ENCODE results near the gene ARHGAP21. TPM values are rescaled to one million over a fixed set of nuclear protein-coding genes. Genes with fewer than 3 reads are reported as not detected.

Gene ARHGAP21
- polyA plus RNA-seq, 1 donor (not counting 4 experiments of a cell fraction or from before 2014, with no cell fraction given), result 78.5 TPM

DNA sequence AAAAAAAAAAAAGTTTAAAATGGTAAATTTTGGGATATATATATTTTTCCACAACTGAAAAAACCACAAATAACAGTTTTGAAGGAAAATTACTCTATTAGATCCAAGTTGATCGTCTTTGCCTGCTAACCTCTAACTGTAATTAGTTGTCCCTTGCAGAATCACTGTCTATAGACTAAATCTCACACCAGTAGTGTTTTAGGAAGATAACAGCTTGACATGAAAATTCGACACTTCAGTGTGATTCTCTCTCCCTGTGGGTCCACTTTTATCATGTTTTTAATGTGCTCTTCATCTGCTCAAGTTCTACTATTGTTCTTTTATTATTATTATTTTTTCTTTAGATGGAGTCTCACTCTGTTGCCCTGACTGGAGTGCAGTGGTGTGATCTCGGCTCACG lies 24.5 kb upstream of the ARHGAP21 start:
- no peak overlapping the region for H3K4me3 ChIP-seq (ENCODE audit: control insufficient read depth in 2 of 3, extremely low read depth in 1 of 3, insufficient read depth in 2 of 3, low read depth in 1 of 3, low read length in 3 of 3)
- H3K9me3 ChIP-seq (ENCODE audit: control insufficient read depth, low read depth, low read length), result no peaks in the 10 kb centered on the region
- H3K4me1 ChIP-seq (ENCODE audit: control insufficient read depth, extremely low read depth, insufficient read depth, low read length), result no peaks in the 10 kb centered on the region
- H3K27ac ChIP-seq (ENCODE audit: control insufficient read depth, insufficient read depth, low read length), result no peak overlapping the region
- H2AFZ ChIP-seq (ENCODE audit: control insufficient read depth, low read length), result no peak overlapping the region
- no peaks in the 10 kb centered on the region for H3K36me3 ChIP-seq (ENCODE audit: control insufficient read depth in 2 of 2, extremely low read depth in 1 of 2, insufficient read depth in 2 of 2, low read length in 2 of 2)
- H4K20me1 ChIP-seq (ENCODE audit: control insufficient read depth, extremely low read depth, insufficient read depth, low read length), result no peaks in the 10 kb centered on the region
- no peak for TF ChIP-seq EZH2 (IDR thresholded peaks at IDR 0.05; ENCODE audit: low read length)
- TF ChIP-seq, protein P1, sequence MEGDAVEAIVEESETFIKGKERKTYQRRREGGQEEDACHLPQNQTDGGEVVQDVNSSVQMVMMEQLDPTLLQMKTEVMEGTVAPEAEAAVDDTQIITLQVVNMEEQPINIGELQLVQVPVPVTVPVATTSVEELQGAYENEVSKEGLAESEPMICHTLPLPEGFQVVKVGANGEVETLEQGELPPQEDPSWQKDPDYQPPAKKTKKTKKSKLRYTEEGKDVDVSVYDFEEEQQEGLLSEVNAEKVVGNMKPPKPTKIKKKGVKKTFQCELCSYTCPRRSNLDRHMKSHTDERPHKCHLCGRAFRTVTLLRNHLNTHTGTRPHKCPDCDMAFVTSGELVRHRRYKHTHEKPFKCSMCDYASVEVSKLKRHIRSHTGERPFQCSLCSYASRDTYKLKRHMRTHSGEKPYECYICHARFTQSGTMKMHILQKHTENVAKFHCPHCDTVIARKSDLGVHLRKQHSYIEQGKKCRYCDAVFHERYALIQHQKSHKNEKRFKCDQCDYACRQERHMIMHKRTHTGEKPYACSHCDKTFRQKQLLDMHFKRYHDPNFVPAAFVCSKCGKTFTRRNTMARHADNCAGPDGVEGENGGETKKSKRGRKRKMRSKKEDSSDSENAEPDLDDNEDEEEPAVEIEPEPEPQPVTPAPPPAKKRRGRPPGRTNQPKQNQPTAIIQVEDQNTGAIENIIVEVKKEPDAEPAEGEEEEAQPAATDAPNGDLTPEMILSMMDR (optimal IDR thresholded peaks at IDR 0.05 in 1 of 3, IDR thresholded peaks at IDR 0.05 in 1 of 3, conservative IDR thresholded peaks at IDR 0.05 in 1 of 3; ENCODE audit: extremely low read depth in 1 of 3, insufficient read depth in 2 of 3, low read length in 3 of 3), result no peak
- no peak overlapping the region for H3K4me2 ChIP-seq (ENCODE audit: control insufficient read depth, extremely low read depth, insufficient read depth, low read depth, low read length)
- H3K27me3 ChIP-seq (ENCODE audit: control insufficient read depth, extremely low read depth, insufficient read depth, low read length), result no peaks in the 10 kb centered on the region
- no peak overlapping the region for H3K9ac ChIP-seq (ENCODE audit: control insufficient read depth, extremely low read depth, insufficient read depth, low read length)
- dilution Hi-C loops (cut with MboI; ENCODE audit: extremely low pct_ligation_motif_present, low sequenced_read_pairs), result no loop called here
- no peak for DNase-seq (ENCODE audit: low read depth, low spot score)
- H3K9me1 ChIP-seq (ENCODE audit: control insufficient read depth, extremely low read depth, insufficient read depth, low read length), result no peaks in the 10 kb centered on the region
- no peaks in the 10 kb centered on the region for H3K79me2 ChIP-seq (ENCODE audit: control insufficient read depth, insufficient read depth, low read length)
- FAIRE-seq, result no peak

DNA sequence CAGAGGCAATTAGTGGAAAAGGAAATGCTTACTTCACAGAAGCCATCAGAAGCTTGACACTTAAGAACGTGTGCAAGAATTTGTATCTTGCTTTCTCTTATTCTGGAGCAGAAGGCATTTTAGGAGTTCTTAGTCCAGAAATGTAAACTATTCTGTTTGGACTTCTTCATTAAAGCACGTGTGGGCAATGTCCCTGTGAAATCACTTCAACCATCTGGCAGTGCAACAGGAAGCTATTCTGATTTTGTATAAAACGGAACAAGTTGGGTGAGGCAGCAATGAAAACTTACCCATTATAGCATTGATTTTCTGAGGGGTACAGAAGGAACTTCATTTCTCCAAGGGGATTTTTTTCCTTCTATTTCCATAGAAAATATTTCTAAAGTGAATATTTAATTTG lies 21.3 kb upstream of the ARHGAP21 start:
- H3K4me3 ChIP-seq (ENCODE audit: control insufficient read depth in 2 of 3, extremely low read depth in 1 of 3, insufficient read depth in 2 of 3, low read depth in 1 of 3, low read length in 3 of 3), result no peak overlapping the region
- no peaks in the 10 kb centered on the region for H3K36me3 ChIP-seq (ENCODE audit: control insufficient read depth in 2 of 2, extremely low read depth in 1 of 2, insufficient read depth in 2 of 2, low read length in 2 of 2)
- no peak overlapping the region for H3K27ac ChIP-seq (ENCODE audit: control insufficient read depth, insufficient read depth, low read length)
- TF ChIP-seq, protein P1 (optimal IDR thresholded peaks at IDR 0.05 in 1 of 3, IDR thresholded peaks at IDR 0.05 in 1 of 3, conservative IDR thresholded peaks at IDR 0.05 in 1 of 3; ENCODE audit: extremely low read depth in 1 of 3, insufficient read depth in 2 of 3, low read length in 3 of 3), result no peak
- TF ChIP-seq EZH2 (IDR thresholded peaks at IDR 0.05; ENCODE audit: low read length), result no peak
- no peaks in the 10 kb centered on the region for H3K27me3 ChIP-seq (ENCODE audit: control insufficient read depth, extremely low read depth, insufficient read depth, low read length)
- no peak for FAIRE-seq
- H3K79me2 ChIP-seq (ENCODE audit: control insufficient read depth, insufficient read depth, low read length), result no peaks in the 10 kb centered on the region
- dilution Hi-C loops (cut with MboI; ENCODE audit: extremely low pct_ligation_motif_present, low sequenced_read_pairs), result no loop called here
- H3K9ac ChIP-seq (ENCODE audit: control insufficient read depth, extremely low read depth, insufficient read depth, low read length), result no peak overlapping the region
- H4K20me1 ChIP-seq (ENCODE audit: control insufficient read depth, extremely low read depth, insufficient read depth, low read length), result no peaks in the 10 kb centered on the region
- no peaks in the 10 kb centered on the region for H3K4me1 ChIP-seq (ENCODE audit: control insufficient read depth, extremely low read depth, insufficient read depth, low read length)
- no peak overlapping the region for H3K4me2 ChIP-seq (ENCODE audit: control insufficient read depth, extremely low read depth, insufficient read depth, low read depth, low read length)
- no peaks in the 10 kb centered on the region for H3K9me1 ChIP-seq (ENCODE audit: control insufficient read depth, extremely low read depth, insufficient read depth, low read length)
- H2AFZ ChIP-seq (ENCODE audit: control insufficient read depth, low read length), result peak overlapping the region; percentile 9
- no peaks in the 10 kb centered on the region for H3K9me3 ChIP-seq (ENCODE audit: control insufficient read depth, low read depth, low read length)
- DNase-seq (ENCODE audit: low read depth, low spot score), result no peak
